ENCODE data around the gene KRTAP4-16. TPM values are rescaled to one million over a fixed set of nuclear protein-coding genes. Genes with fewer than 3 reads are reported as not detected.
"Not testable (repeated sequence)": the region's sequence is repeated elsewhere in the genome, so short reads cannot be mapped to it uniquely, and the experiment has no call there.

The KRTAP4-16 gene
- total RNA-seq, 2 experiments from 2014 or later, result not detected

GRCh38 chr17:41108728-41109386, 6.8 kb upstream of the KRTAP4-16 start:
- H3K27ac Mint-ChIP-seq; H3K9me3 Mint-ChIP-seq; CTCF ChIA-PET; H3K4me3 Mint-ChIP-seq; DNase-seq; H3K4me1 Mint-ChIP-seq; POLR2A ChIA-PET; H3K36me3 Mint-ChIP-seq (ENCODE audit: low read depth): not testable (repeated sequence)
- peaks cover 18% of the 10 kb centered on the region for H3K27me3 Mint-ChIP-seq

GRCh38 chr17:41107941-41108450, 6.0 kb upstream of the KRTAP4-16 start:
- CTCF ChIA-PET, result no interaction called here
- H3K27me3 Mint-ChIP-seq, result peaks cover 18% of the 10 kb centered on the region
- POLR2A ChIA-PET, result no interaction called here
- H3K9me3 Mint-ChIP-seq, result peaks cover 4% of the 10 kb centered on the region
- no peak overlapping the region for H3K27ac Mint-ChIP-seq
- no peak overlapping the region for H3K4me3 Mint-ChIP-seq
- H3K4me1 Mint-ChIP-seq, result no peaks in the 10 kb centered on the region
- DNase-seq, result no peak
- no peaks in the 10 kb centered on the region for H3K36me3 Mint-ChIP-seq (ENCODE audit: low read depth)

GRCh38 chr17:41105347-41105746, 3.3 kb upstream of the KRTAP4-16 start, which contains the start of gene KRTAP4-9:
Gene KRTAP4-9 (plus strand): TSS chr17:41105389. CDS start chr17:41105389, 0 bp downstream.
- H3K27ac Mint-ChIP-seq; H3K4me3 Mint-ChIP-seq; DNase-seq; H3K9me3 Mint-ChIP-seq; H3K4me1 Mint-ChIP-seq; POLR2A ChIA-PET; H3K36me3 Mint-ChIP-seq (ENCODE audit: low read depth); CTCF ChIA-PET: not testable (repeated sequence)
- peaks cover 13% of the 10 kb centered on the region for H3K27me3 Mint-ChIP-seq

- CTCF ChIA-PET, result interaction anchor here (0.6 kb wide), 1 partner anchor 393 kb away, joined by 4 read pairs; no protein-coding TSS in a partner anchor
- POLR2A ChIA-PET, result not testable (repeated sequence)
These were observed 2.5 kb upstream of the KRTAP4-16 start for GRCh38 chr17:41104386-41105038.

DNA sequence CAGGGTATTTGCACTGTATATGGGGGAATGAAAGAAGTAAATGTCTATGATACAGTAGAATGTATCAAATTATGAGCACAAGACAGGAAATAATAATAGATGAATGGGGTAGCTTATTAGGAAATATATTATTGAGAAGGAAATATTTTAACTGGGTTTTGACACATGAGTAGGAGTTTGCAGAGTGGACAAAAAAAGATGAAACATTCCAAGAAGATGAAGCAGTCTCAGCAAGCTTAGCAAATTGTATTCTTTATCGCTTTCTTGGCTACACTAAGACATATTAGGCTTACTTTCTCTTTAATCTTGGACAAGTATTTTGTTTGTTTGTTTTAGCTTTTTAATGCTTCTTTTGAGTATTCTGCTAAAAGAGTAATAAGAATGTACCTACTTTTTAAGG, 1.9 kb upstream of the KRTAP4-16 start:
- Mint-ChIP-seq H3K36me3 (ENCODE audit: low read depth) (no peaks in the 10 kb centered on the region), H3K27me3 (peaks cover 17% of the 10 kb centered on the region), H3K4me1 (no peaks in the 10 kb centered on the region), H3K4me3 (no peak overlapping the region), H3K9me3 (no peaks in the 10 kb centered on the region), H3K27ac (no peak overlapping the region)
- ChIA-PET CTCF (interaction anchor here (0.6 kb wide), 1 partner anchor 393 kb away, joined by 4 read pairs; no protein-coding TSS in a partner anchor), POLR2A (no interaction called here)
- DNase-seq, result no peak

More at GRCh38 chr17:41104386-41105038, 2.5 kb upstream of the KRTAP4-16 start:
- not testable (repeated sequence) for H3K4me1 Mint-ChIP-seq; H3K4me3 Mint-ChIP-seq; H3K27ac Mint-ChIP-seq; DNase-seq; H3K36me3 Mint-ChIP-seq (ENCODE audit: low read depth); H3K9me3 Mint-ChIP-seq
- peaks cover 18% of the 10 kb centered on the region for H3K27me3 Mint-ChIP-seq

DNA sequence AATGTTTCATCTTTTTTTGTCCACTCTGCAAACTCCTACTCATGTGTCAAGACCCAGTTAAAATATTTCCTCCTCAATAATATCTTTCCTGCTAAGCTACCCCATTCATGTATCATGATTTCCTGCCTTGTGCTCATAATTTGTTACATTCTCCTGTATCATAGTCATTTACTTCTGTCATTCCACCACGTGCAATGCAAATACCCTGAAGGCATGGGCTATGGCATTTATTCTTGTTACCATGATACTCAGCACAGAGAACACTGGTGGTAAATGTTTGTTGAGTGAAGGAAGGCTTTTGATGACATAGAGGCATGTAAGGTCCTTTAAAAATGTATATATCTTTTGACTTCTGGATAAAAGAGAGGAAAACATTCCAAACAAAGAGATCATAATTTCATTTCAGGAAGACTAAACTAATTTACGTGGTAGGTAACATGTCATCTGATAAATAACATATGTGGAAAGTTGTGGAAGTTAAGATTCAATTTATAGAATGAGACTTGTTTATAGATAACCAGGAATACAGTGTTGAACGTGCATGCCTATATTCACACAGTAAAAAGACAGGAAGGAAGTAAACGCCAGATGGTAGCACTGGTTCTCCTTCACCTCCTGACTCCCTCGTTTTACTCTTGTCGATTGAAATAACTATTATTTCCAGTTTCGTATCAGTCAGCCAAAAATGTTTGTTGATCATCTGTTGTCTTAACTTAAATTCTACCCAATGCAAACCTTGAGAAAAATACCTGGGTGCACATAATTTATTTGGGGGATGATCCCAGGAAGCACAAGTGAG, 2.1 kb downstream of the KRTAP4-16 start:
- H3K4me1 Mint-ChIP-seq; H3K27ac Mint-ChIP-seq; H3K4me3 Mint-ChIP-seq; CTCF ChIA-PET; DNase-seq; POLR2A ChIA-PET; H3K9me3 Mint-ChIP-seq; H3K36me3 Mint-ChIP-seq (ENCODE audit: low read depth): not testable (repeated sequence)
- peaks cover 10% of the 10 kb centered on the region for H3K27me3 Mint-ChIP-seq

GRCh38 chr17:41098481-41098880, 3.5 kb downstream of the KRTAP4-16 start:
- POLR2A ChIA-PET, result no interaction called here
- Mint-ChIP-seq H3K27ac (no peak overlapping the region), H3K27me3 (peaks cover 10% of the 10 kb centered on the region), H3K4me3 (no peak overlapping the region), H3K36me3 (ENCODE audit: low read depth) (no peaks in the 10 kb centered on the region), H3K4me1 (no peaks in the 10 kb centered on the region), H3K9me3 (no peaks in the 10 kb centered on the region)
- no peak for DNase-seq
- CTCF ChIA-PET, result no interaction called here

GRCh38 chr17:41098042-41098441, 4.0 kb downstream of the KRTAP4-16 start, which contains the start of gene KRTAP4-8:
Gene KRTAP4-8 (minus strand): TSS chr17:41098142. CDS start chr17:41098084, 58 bp downstream.
- Mint-ChIP-seq H3K36me3 (ENCODE audit: low read depth) (no peaks in the 10 kb centered on the region), H3K4me1 (no peaks in the 10 kb centered on the region), H3K27me3 (peaks cover 10% of the 10 kb centered on the region), H3K9me3 (no peaks in the 10 kb centered on the region), H3K27ac (no peak within 1 kb of the TSS), H3K4me3 (no peak within 1 kb of the TSS)
- DNase-seq, result no peak
- POLR2A ChIA-PET, result no interaction called here
- CTCF ChIA-PET, result no interaction called here

DNA sequence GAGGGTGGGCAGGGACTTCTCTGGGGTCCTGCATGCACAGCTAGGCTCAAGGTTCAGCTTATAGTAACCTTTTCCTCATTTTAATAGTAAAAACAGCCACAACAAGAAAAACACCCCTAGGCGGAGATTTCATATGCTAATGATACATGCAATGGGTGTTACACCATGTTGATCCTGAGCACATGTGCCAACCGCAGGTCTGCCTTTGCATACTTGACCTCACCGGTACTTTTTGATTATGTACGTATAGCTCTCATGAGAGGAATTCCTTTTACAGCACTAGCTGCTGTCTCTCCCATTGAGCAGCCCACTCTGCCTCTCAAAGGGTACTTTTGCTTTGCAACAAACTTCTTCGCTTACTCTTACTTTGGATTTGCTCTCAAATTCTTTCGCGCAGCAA, 6.0 kb downstream of the KRTAP4-16 start:
- ChIA-PET CTCF (no interaction called here), POLR2A (no interaction called here)
- H3K9me3 Mint-ChIP-seq, result peaks cover 3% of the 10 kb centered on the region
- DNase-seq, result no peak
- H3K4me3 Mint-ChIP-seq, result no peak overlapping the region
- H3K27ac Mint-ChIP-seq, result no peak overlapping the region
- peaks cover 10% of the 10 kb centered on the region for H3K27me3 Mint-ChIP-seq
- H3K4me1 Mint-ChIP-seq, result no peaks in the 10 kb centered on the region
- no peaks in the 10 kb centered on the region for H3K36me3 Mint-ChIP-seq (ENCODE audit: low read depth)

DNA sequence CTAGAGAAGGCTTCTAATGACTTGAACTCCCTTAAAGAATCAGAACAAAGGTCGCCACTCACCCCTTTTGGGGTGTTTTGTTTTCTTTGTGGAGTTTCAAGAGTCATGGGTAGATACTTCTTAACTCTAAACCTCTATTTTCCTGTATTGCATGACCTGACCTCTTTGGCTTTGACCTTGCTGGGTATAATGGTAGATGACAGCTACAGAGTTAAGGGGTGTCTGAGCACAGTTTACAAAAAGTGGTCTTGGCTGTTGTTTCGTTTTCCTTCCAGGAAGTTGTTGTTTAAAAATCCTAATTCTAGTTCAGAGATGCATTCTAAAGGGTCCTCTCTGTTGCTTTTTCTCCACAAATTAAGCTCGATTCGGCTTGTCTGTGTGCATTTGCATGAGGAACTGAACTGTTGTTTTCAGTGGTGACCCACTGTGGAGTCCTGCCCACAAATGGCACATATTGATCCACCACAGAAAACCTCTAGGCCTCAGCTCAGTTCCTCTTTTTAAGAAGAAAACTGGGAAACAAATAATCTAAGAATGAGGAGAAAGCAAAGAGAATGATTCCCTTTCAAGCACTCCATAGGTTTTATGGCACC, 13.2 kb downstream of the KRTAP4-16 start:
- H3K4me3 Mint-ChIP-seq; DNase-seq; POLR2A ChIA-PET; H3K36me3 Mint-ChIP-seq (ENCODE audit: low read depth); H3K27ac Mint-ChIP-seq; CTCF ChIA-PET; H3K4me1 Mint-ChIP-seq; H3K9me3 Mint-ChIP-seq: not testable (repeated sequence)
- peaks cover 12% of the 10 kb centered on the region for H3K27me3 Mint-ChIP-seq

- H3K27me3 Mint-ChIP-seq; POLR2A ChIA-PET; H3K27ac Mint-ChIP-seq; H3K9me3 Mint-ChIP-seq; CTCF ChIA-PET; DNase-seq; H3K4me1 Mint-ChIP-seq; H3K4me3 Mint-ChIP-seq; H3K36me3 Mint-ChIP-seq (ENCODE audit: low read depth): not testable (repeated sequence)
These were observed 17.7 kb downstream of the KRTAP4-16 start, which contains the start of gene KRTAP4-7 for GRCh38 chr17:41084100-41084856. Gene KRTAP4-7 (plus strand): TSS chr17:41084150. CDS start chr17:41084207, 57 bp downstream.

- H3K4me1 Mint-ChIP-seq; H3K27me3 Mint-ChIP-seq; DNase-seq; H3K27ac Mint-ChIP-seq; H3K36me3 Mint-ChIP-seq (ENCODE audit: low read depth); POLR2A ChIA-PET; CTCF ChIA-PET; H3K9me3 Mint-ChIP-seq; H3K4me3 Mint-ChIP-seq: not testable (repeated sequence)
These were observed 18.6 kb downstream of the KRTAP4-16 start for GRCh38 chr17:41083427-41083826.
